Panc1 (cell line): ENCODE measurements around the gene DEXI.

Experiments
- POLR2AphosphoS5 ChIP-seq: IDR thresholded peaks from 2 replicates; pipeline ENCODE4 v1.6.1; 2012; ENCODE audit warnings: mild to moderate bottlenecking, low read depth, low read length, moderate library complexity
- SIN3A ChIP-seq: IDR thresholded peaks from 2 replicates; pipeline ENCODE4 v1.6.1; 2012; ENCODE audit warnings: low read depth, mild to moderate bottlenecking, low read length, moderate library complexity, borderline replicate concordance; ENCODE audit not compliant: insufficient read depth
- TF ChIP-seq, protein P1 (sequence below): fragments of 450-650 bp; IDR thresholded peaks from 2 replicates; pipeline ENCODE4 v1.5.1; 2017; ENCODE audit warnings: mild to moderate bottlenecking
- TF ChIP-seq, protein P2 (sequence below), 2 experiments: IDR thresholded peaks; 2 replicates each; pipeline ENCODE4 v1.6.1; 2011 to 2012; ENCODE audit warnings: low read depth in 2 of 2, control low read depth in 1 of 2, low read length in 1 of 2, mild to moderate bottlenecking in 1 of 2, moderate library complexity in 1 of 2; ENCODE audit not compliant: insufficient read depth in 1 of 2

DNA sequence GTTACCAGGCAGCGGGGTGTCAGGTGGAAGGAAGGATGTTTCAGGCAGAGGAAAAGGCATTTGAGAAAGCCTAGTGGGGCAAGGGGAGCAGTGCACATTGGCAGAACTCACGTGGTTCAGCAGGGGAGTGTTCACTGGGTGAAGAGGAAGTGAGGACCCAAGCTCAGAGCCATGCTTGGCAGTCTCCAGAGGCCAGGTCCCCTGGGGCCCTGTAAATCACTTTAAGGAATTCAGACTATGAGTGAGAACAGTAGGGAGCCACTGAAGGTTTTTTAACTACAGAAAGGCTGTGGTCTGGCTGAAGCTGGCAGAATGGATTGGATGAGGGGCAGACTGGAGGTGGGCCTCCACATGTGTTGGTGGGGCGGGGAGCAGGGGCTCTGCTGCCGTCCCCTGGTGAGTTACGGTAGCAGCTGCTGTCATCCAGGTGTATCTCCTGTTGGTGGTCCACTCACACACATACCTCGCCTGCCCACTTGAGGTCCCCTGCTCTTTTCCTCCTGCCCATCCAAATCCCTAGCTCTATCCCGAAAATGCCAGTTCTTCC lies 7.2 kb upstream of the DEXI start:
- TF ChIP-seq, protein P1, sequence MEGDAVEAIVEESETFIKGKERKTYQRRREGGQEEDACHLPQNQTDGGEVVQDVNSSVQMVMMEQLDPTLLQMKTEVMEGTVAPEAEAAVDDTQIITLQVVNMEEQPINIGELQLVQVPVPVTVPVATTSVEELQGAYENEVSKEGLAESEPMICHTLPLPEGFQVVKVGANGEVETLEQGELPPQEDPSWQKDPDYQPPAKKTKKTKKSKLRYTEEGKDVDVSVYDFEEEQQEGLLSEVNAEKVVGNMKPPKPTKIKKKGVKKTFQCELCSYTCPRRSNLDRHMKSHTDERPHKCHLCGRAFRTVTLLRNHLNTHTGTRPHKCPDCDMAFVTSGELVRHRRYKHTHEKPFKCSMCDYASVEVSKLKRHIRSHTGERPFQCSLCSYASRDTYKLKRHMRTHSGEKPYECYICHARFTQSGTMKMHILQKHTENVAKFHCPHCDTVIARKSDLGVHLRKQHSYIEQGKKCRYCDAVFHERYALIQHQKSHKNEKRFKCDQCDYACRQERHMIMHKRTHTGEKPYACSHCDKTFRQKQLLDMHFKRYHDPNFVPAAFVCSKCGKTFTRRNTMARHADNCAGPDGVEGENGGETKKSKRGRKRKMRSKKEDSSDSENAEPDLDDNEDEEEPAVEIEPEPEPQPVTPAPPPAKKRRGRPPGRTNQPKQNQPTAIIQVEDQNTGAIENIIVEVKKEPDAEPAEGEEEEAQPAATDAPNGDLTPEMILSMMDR: no peak
- no peak for TF ChIP-seq POLR2AphosphoS5
- TF ChIP-seq SIN3A: no peak
- TF ChIP-seq, protein P2, sequence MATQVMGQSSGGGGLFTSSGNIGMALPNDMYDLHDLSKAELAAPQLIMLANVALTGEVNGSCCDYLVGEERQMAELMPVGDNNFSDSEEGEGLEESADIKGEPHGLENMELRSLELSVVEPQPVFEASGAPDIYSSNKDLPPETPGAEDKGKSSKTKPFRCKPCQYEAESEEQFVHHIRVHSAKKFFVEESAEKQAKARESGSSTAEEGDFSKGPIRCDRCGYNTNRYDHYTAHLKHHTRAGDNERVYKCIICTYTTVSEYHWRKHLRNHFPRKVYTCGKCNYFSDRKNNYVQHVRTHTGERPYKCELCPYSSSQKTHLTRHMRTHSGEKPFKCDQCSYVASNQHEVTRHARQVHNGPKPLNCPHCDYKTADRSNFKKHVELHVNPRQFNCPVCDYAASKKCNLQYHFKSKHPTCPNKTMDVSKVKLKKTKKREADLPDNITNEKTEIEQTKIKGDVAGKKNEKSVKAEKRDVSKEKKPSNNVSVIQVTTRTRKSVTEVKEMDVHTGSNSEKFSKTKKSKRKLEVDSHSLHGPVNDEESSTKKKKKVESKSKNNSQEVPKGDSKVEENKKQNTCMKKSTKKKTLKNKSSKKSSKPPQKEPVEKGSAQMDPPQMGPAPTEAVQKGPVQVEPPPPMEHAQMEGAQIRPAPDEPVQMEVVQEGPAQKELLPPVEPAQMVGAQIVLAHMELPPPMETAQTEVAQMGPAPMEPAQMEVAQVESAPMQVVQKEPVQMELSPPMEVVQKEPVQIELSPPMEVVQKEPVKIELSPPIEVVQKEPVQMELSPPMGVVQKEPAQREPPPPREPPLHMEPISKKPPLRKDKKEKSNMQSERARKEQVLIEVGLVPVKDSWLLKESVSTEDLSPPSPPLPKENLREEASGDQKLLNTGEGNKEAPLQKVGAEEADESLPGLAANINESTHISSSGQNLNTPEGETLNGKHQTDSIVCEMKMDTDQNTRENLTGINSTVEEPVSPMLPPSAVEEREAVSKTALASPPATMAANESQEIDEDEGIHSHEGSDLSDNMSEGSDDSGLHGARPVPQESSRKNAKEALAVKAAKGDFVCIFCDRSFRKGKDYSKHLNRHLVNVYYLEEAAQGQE (IDR thresholded peaks at IDR 0.05; ENCODE audit: insufficient read depth in 1 of 2, low read depth in 2 of 2, low read length in 1 of 2): no peak
